ENCODE data around the gene INO80. TPM values are rescaled to one million over a fixed set of nuclear protein-coding genes. Genes with fewer than 3 reads are reported as not detected.

The INO80 gene
- total RNA-seq, 4 donors from 2014 or later, result 15.2 to 24.8 (median 22.3) TPM

DNA sequence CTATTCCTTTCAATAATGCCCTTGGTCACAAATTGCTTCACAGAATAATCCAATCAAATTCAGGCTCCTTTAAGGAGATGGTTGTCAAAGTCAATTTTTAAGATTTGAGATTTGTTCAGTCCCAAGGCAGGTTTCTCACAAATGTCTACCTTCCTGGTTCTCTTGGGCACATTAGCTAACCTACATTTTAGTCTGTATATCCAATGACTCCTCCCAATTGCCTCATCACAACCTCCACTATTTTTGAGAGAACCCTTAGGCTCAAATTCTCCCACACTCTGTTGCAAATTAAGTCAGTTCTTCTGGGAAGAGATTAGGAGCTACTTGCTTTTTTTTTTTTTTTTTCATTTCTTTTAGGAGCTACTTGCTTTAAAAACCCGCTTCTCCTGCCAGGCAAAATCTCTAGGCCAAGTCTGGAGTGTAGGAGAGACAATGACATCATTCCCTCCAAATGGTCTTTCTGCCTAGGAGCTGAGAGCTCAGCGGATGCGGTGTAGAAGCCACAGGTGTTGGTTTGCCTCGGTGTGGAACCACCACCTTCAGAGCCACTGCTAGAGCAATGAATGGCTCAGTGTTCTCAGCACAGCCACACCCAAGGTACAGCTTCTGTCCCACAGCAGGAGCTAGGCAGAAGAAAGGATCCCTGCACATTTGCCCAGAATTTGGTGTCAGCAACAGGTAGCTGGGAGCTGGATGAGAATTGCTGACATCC, 10.0 kb upstream of the INO80 start:
- no peak for DNase-seq
- no peak overlapping the region for H3K27ac ChIP-seq
- H3K9me3 ChIP-seq, result no peaks in the 10 kb centered on the region
- H3K4me1 ChIP-seq, result no peaks in the 10 kb centered on the region
- no peaks in the 10 kb centered on the region for H3K36me3 ChIP-seq
- no peak for TF ChIP-seq POLR2A (IDR thresholded peaks at IDR 0.05)
- TF ChIP-seq, protein P1, sequence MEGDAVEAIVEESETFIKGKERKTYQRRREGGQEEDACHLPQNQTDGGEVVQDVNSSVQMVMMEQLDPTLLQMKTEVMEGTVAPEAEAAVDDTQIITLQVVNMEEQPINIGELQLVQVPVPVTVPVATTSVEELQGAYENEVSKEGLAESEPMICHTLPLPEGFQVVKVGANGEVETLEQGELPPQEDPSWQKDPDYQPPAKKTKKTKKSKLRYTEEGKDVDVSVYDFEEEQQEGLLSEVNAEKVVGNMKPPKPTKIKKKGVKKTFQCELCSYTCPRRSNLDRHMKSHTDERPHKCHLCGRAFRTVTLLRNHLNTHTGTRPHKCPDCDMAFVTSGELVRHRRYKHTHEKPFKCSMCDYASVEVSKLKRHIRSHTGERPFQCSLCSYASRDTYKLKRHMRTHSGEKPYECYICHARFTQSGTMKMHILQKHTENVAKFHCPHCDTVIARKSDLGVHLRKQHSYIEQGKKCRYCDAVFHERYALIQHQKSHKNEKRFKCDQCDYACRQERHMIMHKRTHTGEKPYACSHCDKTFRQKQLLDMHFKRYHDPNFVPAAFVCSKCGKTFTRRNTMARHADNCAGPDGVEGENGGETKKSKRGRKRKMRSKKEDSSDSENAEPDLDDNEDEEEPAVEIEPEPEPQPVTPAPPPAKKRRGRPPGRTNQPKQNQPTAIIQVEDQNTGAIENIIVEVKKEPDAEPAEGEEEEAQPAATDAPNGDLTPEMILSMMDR (IDR thresholded peaks at IDR 0.05), result no peak
- intact Hi-C loops (cut with DNase I), result no loop called here
- no peak overlapping the region for H3K4me3 ChIP-seq
- H3K27me3 ChIP-seq, result peaks cover 0 to 9% (median 0%) of the 10 kb centered on the region in 4 donors
- WGBS, 2 donors, result 64 to 70% methylated on average over 2 to 3 of the region's 4 CpGs

DNA sequence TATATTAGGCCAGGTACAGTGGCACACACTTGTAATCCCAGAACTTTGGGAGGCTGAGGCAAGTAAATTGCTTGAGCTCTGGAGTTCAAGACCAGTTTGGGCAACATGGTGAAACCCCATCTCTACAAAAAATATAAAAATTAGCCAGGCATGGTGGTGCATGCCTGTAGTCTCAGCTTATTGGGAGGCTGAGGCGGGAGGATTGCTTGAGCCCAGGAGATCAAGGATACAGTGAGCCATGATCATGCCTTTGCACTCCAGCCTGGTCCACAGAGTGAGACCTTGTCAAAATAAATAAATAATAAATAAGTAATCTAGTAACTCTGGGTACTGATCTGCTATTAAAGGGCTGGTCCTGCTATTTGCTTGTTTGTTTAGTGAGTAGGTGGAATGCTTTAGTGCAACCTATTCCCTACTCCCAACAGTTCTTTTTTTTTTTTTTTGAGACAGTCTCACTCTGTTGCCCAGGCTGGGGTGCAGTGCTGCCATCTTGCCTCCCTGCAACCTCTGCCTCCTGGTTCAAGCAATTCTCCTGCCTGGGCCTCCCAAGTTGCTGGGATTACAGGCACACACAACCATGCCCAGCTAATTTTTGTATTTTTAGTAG, 9.1 kb upstream of the INO80 start:
- TF ChIP-seq, protein P1 (IDR thresholded peaks at IDR 0.05), result no peak
- no peak for TF ChIP-seq POLR2A (IDR thresholded peaks at IDR 0.05)
- H3K27ac ChIP-seq, result no peak overlapping the region
- DNase-seq, result no peak
- H3K9me3 ChIP-seq, result no peaks in the 10 kb centered on the region
- H3K4me3 ChIP-seq, result no peak overlapping the region
- H3K27me3 ChIP-seq, result peaks cover 0 to 9% (median 0%) of the 10 kb centered on the region in 4 donors
- intact Hi-C loops (cut with DNase I), result no loop called here
- no peaks in the 10 kb centered on the region for H3K36me3 ChIP-seq
- no peaks in the 10 kb centered on the region for H3K4me1 ChIP-seq
- WGBS, 2 donors, result 92 to 100% methylated on average over 1 of the region's 1 CpG

DNA sequence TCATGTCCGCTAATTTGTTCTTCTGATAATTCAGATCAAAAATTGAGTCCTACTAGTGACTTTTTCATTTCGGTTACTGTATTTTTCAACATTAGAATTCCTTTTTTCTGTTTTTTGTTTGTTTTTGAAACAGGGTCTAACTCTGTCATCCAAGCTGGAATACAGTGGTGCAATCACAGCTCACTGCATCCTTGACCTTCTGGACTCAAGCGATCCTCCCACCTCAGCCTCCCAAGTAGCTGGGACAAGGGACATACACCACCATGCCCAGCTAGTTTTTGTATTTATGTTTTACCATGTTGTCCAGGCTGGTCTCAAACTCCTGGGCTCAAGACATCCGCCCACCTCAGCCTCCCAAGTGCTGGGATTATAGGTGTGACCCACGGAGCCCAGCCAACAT, 8.0 kb upstream of the INO80 start:
- Histone ChIP-seq H3K9me3 (no peaks in the 10 kb centered on the region), H3K4me1 (no peaks in the 10 kb centered on the region), H3K27ac (no peak overlapping the region), H3K4me3 (no peak overlapping the region), H3K27me3 (peaks cover 0 to 9% (median 0%) of the 10 kb centered on the region in 4 donors), H3K36me3 (no peaks in the 10 kb centered on the region)
- DNase-seq, result no peak
- intact Hi-C loops (cut with DNase I), result no loop called here
- WGBS, 2 donors, result 89 to 93% methylated on average over 5 of the region's 5 CpGs
- TF ChIP-seq, protein P1 (IDR thresholded peaks at IDR 0.05), result no peak
- TF ChIP-seq POLR2A (IDR thresholded peaks at IDR 0.05), result no peak

DNA sequence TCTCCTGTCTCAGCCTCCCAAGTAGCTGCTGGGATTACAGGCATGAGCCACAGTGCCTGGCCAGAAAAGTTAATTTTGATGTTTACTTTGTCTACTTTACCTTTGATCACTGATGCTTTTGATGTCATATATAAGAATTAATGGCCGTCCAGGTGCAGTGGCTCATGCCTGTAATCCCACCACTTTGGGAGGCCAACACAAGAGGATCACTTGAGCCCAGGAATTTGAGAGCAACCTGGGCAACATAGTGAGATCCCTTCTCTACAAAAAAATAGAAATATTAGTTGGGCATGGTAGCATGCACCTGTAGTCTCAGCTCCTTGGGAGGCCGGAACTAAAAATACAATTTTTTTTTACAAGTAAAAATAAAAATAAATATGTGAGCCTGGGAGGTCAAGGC, 6.8 kb upstream of the INO80 start:
- 74 to 77% methylated on average over 2 of the region's 2 CpGs for WGBS, 2 donors

DNA sequence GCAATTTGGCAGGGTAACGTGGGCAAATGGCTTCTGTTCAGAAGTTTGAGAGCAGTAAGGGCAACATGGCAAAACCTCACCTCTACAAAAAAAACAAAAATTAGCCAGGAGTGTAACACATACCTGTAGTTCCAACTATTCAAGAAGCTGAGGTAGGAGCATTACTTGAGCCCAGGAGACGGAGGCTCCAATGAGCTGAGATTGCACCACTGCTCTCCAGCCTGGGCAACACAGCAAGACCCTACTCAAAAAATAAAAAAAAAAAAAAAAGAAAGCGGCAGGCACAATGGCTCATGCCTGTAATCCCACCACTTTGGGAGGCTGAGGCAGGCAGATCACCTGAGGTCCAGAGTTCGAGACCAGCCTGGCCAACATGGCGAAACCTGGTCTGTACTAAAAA, 5.9 kb upstream of the INO80 start:
- no peaks in the 10 kb centered on the region for H3K9me3 ChIP-seq
- no peak overlapping the region for H3K4me3 ChIP-seq
- H3K27me3 ChIP-seq, result peaks cover 0 to 9% (median 0%) of the 10 kb centered on the region in 4 donors
- intact Hi-C loops (cut with DNase I), result no loop called here
- TF ChIP-seq, protein P1 (IDR thresholded peaks at IDR 0.05), result no peak
- no peak for TF ChIP-seq POLR2A (IDR thresholded peaks at IDR 0.05)
- H3K36me3 ChIP-seq, result no peaks in the 10 kb centered on the region
- H3K4me1 ChIP-seq, result peaks cover 2 to 5% (median 2%) of the 10 kb centered on the region in 3 donors
- no peak for DNase-seq
- WGBS, 2 donors, result 80 to 89% methylated on average over 5 of the region's 5 CpGs
- no peak overlapping the region for H3K27ac ChIP-seq

More for the DNA sequence above, 6.8 kb upstream of the INO80 start:
- H3K4me3 ChIP-seq, result no peak overlapping the region
- H3K27ac ChIP-seq, result no peak overlapping the region
- TF ChIP-seq, protein P1 (IDR thresholded peaks at IDR 0.05), result no peak
- no peak for TF ChIP-seq POLR2A (IDR thresholded peaks at IDR 0.05)
- H3K36me3 ChIP-seq, result no peaks in the 10 kb centered on the region
- no peak for DNase-seq
- no peaks in the 10 kb centered on the region for H3K9me3 ChIP-seq
- intact Hi-C loops (cut with DNase I), result no loop called here
- peaks cover 0 to 9% (median 0%) of the 10 kb centered on the region in 4 donors for H3K27me3 ChIP-seq
- no peaks in the 10 kb centered on the region for H3K4me1 ChIP-seq
